Islet of Langerhans (tissue), 1 donor: ENCODE measurements around the gene CPO.
"Not testable (repeated sequence)": the region's sequence is repeated elsewhere in the genome, so short reads cannot be mapped to it uniquely, and the experiment has no call there.

ENCODE experiments used
- FAIRE-seq: peaks from one replicate; lab custom pipeline; 2011; peaks lifted over from hg19 to GRCh38; lab: Jason Lieb, UNC

The CPO gene

GRCh38 chr2:206939340-206939739, at the start of gene CPO:
Gene CPO, plus strand, starts transcription at chr2:206939518. Its CDS starts 82 bp downstream, at chr2:206939600.
- no peak for FAIRE-seq

- FAIRE-seq = no peak
Observed at GRCh38 chr2:206890179-206890578, 49.1 kb upstream of the CPO start.

GRCh38 chr2:206890926-206891325, 48.4 kb upstream of the CPO start:
- no peak for FAIRE-seq

GRCh38 chr2:206915121-206915520, 24.2 kb upstream of the CPO start:
- no peak for FAIRE-seq

GRCh38 chr2:206918263-206918662, 21.1 kb upstream of the CPO start:
- FAIRE-seq = no peak

GRCh38 chr2:206920310-206920709, 19.0 kb upstream of the CPO start:
- FAIRE-seq = no peak

GRCh38 chr2:206920951-206921350, 18.4 kb upstream of the CPO start:
- no peak for FAIRE-seq

- no peak for FAIRE-seq
Observed at GRCh38 chr2:206921529-206921928, 17.8 kb upstream of the CPO start.

GRCh38 chr2:206935991-206936842, 3.1 kb upstream of the CPO start:
- FAIRE-seq = no peak

- FAIRE-seq = no peak
Observed at GRCh38 chr2:206936843-206937230, 2.5 kb upstream of the CPO start.

GRCh38 chr2:206937555-206937954, 1.8 kb upstream of the CPO start:
- FAIRE-seq = no peak

GRCh38 chr2:206940546-206940945, 1.2 kb downstream of the CPO start:
- FAIRE-seq = no peak

- no peak for FAIRE-seq
Observed at GRCh38 chr2:206942592-206943478, 3.5 kb downstream of the CPO start.

- FAIRE-seq = not testable (repeated sequence)
Observed at GRCh38 chr2:206953404-206953803, 14.1 kb downstream of the CPO start.

GRCh38 chr2:206955253-206955652, 15.9 kb downstream of the CPO start:
- FAIRE-seq = no peak

- FAIRE-seq = no peak
Observed at GRCh38 chr2:206958261-206958660, 18.9 kb downstream of the CPO start.

- FAIRE-seq = no peak
Observed at GRCh38 chr2:206962966-206963365, 23.6 kb downstream of the CPO start.

- no peak for FAIRE-seq
Observed at GRCh38 chr2:206968134-206969086, 29.1 kb downstream of the CPO start.

GRCh38 chr2:206969192-206969591, 29.9 kb downstream of the CPO start:
- no peak for FAIRE-seq

- FAIRE-seq = no peak
Observed at GRCh38 chr2:206970589-206971360, 31.5 kb downstream of the CPO start.

GRCh38 chr2:206971805-206972204, 32.5 kb downstream of the CPO start:
- FAIRE-seq = no peak
